ENCODE results near the gene OLFML1. TPM values are rescaled to one million over a fixed set of nuclear protein-coding genes. Genes with fewer than 3 reads are reported as not detected.
A peak's percentile ranks its signal among the peaks of the same experiment; 100 is the strongest.

OLFML1 gene
- total and polyA plus RNA-seq, 4 experiments from 2014 or later = not detected

DNA sequence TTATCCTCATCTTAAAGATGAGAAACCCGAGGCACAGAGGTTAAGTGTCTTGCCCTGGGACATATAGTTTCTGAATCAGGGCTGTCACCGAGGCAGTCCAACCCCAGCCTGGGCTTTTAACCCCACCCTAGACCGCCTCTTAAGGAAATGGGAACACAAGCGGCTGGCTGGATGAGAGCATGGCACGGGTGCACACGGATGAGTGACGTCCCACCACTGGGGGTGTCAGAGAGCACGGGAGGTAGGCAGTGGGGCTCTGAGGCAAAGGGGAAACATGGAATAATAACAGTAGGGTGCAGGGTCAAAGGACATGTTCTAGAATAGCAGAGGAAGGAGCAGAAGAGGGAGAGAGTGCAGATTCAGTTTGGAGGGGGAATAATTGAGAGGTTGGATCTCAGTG, 50.8 kb downstream of the OLFML1 start:
- peaks cover 0 to 5% of the 10 kb centered on the region in 2 donors for H3K27me3 Mint-ChIP-seq
- peak overlapping the region in 3 of 7 donors; percentile 0 to 8 (median 6) for H3K27ac Mint-ChIP-seq
- Histone ChIP-seq H3K4me3 (ENCODE audit: low read length in 2 of 2) (no peak overlapping the region), H3K4me1 (ENCODE audit: insufficient read depth, low read length) (peaks cover 34% of the 10 kb centered on the region), H3K9me3 (ENCODE audit: control insufficient read depth in 1 of 2, low read length in 2 of 2) (no peaks in the 10 kb centered on the region), H3K36me3 (ENCODE audit: insufficient read depth, low read length) (no peaks in the 10 kb centered on the region), H3K27ac (ENCODE audit: low read depth, low read length) (no peak overlapping the region), H3K27me3 (ENCODE audit: insufficient read depth, low read length) (no peaks in the 10 kb centered on the region)
- DNase-seq = no peak
- no peaks in the 10 kb centered on the region for H3K9me3 Mint-ChIP-seq
- H3K36me3 Mint-ChIP-seq = no peaks in the 10 kb centered on the region
- peak overlapping the region in 4 of 8 donors; percentile 2 to 34 (median 12) for H3K4me3 Mint-ChIP-seq
- peaks cover 19 to 87% (median 62%) of the 10 kb centered on the region in 4 donors for H3K4me1 Mint-ChIP-seq
- intact Hi-C loops (cut with micrococcal nuclease) = no loop called here
- ChIA-PET POLR2A (ENCODE audit: partially characterized antibody) (no interaction called here), CTCF (ENCODE audit: partially characterized antibody) (no interaction called here)

DNA sequence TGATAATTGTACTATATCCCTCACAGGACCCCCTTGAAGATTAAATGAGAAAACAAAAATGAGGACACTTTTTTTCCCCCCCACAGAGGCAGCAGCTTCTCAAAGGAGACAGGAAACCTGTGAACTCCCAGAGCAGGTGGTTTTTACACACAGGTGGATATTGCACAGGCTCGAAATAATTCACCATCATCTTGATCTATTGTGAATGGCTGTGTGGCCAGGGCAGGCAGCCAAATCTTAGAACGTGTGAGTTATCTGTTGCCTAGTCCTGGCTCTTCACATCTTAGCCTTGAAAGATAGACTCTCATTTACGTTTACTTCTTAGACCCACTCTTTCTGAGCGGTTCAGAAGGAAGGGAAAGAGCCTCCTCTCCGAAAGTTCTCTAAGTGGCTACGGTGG, 52.0 kb downstream of the OLFML1 start:
- Mint-ChIP-seq H3K4me3 (peak overlapping the region in 2 of 8 donors; percentile 4 to 74), H3K27me3 (peaks cover 0 to 5% of the 10 kb centered on the region in 2 donors), H3K27ac (peak overlapping the region in 4 of 7 donors; percentile 25 to 70 (median 34)), H3K4me1 (peaks cover 19 to 84% (median 57%) of the 10 kb centered on the region in 4 donors), H3K9me3 (no peaks in the 10 kb centered on the region), H3K36me3 (peaks cover 0 to 5% of the 10 kb centered on the region in 2 donors)
- Histone ChIP-seq H3K27me3 (ENCODE audit: insufficient read depth, low read length) (no peaks in the 10 kb centered on the region), H3K36me3 (ENCODE audit: insufficient read depth, low read length) (no peaks in the 10 kb centered on the region), H3K4me1 (ENCODE audit: insufficient read depth, low read length) (peaks cover 30% of the 10 kb centered on the region), H3K4me3 (ENCODE audit: low read length in 2 of 2) (no peak overlapping the region), H3K27ac (ENCODE audit: low read depth, low read length) (no peak overlapping the region), H3K9me3 (ENCODE audit: control insufficient read depth in 1 of 2, low read length in 2 of 2) (no peaks in the 10 kb centered on the region)
- POLR2A ChIA-PET (ENCODE audit: partially characterized antibody) = no interaction called here
- intact Hi-C loops (cut with micrococcal nuclease) = no loop called here
- DNase-seq = no peak
- CTCF ChIA-PET (ENCODE audit: partially characterized antibody) = interaction anchor here (0.7 to 3.5 kb wide), 6 partner anchors 10 to 34 kb away, joined by 3 to 22 read pairs (median 5); partner anchors contain the start of gene PPFIBP2

DNA sequence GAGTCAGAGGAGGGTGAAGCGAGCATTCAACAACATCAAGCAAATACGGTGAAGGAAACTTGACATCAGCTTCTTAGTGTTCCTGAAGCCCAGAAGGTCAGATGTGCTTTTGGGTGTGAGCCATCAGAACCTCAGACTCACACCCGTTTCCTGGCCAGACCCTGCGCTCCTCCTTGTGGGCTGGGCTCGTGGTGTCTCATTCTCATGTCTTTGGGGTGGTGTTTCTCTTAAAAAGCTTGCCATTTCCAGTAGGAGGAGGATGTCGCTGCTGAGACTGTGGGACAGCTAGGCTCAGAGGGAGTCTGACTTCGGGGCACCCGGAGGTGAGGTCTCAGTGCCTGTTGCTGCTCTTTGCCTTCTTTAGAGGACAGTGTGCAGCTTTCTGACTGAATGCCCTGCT, 52.7 kb downstream of the OLFML1 start:
- no peaks in the 10 kb centered on the region for H3K9me3 Mint-ChIP-seq

DNA sequence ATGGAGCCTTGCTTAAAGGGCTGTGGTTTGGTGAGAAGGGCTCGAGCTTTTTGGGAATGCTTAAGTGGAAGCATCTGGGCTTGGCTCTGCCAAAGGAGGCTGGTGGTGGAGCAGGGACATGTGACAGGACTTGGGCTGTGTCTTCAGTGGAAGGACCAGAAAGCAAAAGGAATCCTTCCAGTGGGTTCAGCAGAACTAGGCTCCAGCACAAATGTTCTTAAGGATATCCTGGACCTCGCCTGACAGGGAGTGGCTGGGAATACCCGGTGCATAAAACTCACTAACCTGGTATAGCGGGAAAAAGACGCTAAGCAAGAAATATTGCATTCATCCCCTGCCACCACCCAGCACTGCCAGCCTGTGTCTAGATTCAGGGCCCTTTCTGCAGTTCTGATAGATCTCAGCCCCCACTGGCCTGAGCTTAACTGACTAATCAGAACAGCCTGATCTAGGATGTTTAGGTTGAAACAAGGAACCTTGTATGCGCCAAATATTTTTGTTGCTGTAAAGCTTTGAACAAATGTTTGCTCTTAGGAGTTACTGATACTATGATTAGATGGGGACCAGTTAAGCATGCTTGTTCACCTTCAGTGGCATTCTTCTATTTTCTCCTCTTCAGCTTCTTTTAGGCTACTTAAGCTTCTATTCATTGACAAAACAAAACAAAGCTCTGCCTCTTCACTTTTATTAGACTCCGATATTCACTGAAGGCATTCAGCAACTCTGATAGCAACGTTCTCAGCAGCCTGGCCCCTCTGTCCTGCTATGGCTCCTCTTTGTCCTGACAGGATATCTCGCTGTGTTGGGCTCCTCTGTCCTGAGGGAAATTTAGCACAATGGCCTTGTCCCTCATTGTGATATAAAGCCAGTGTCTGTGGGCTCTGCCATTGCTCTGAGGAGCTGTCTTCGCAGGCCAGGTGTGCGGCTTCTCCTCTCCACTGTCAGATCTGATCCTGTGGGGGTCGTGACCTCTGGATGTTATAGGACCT, 53.5 kb downstream of the OLFML1 start:
- DNase-seq = no peak
- no peaks in the 10 kb centered on the region for H3K36me3 ChIP-seq (ENCODE audit: insufficient read depth, low read length)
- Mint-ChIP-seq H3K27ac (peak overlapping the region in 4 of 7 donors; percentile 36 to 89 (median 86)), H3K36me3 (peaks cover 0 to 5% of the 10 kb centered on the region in 2 donors), H3K4me1 (peaks cover 17 to 85% (median 54%) of the 10 kb centered on the region in 4 donors), H3K27me3 (peaks cover 0 to 5% of the 10 kb centered on the region in 2 donors), H3K9me3 (no peaks in the 10 kb centered on the region), H3K4me3 (peak overlapping the region in 7 of 8 donors; percentile 31 to 74 (median 68))
- H3K9me3 ChIP-seq (ENCODE audit: control insufficient read depth in 1 of 2, low read length in 2 of 2) = no peaks in the 10 kb centered on the region
- intact Hi-C loops (cut with micrococcal nuclease) = no loop called here
- H3K4me3 ChIP-seq (ENCODE audit: low read length in 2 of 2) = no peak overlapping the region
- H3K27me3 ChIP-seq (ENCODE audit: insufficient read depth, low read length) = no peaks in the 10 kb centered on the region
- H3K4me1 ChIP-seq (ENCODE audit: insufficient read depth, low read length) = peaks cover 30% of the 10 kb centered on the region
- no peak overlapping the region for H3K27ac ChIP-seq (ENCODE audit: low read depth, low read length)
- CTCF ChIA-PET (ENCODE audit: partially characterized antibody) = interaction anchor here (1.0 to 3.5 kb wide), 9 partner anchors 9 to 128 kb away, joined by 3 to 22 read pairs (median 4); partner anchors contain the start of gene PPFIBP2
- POLR2A ChIA-PET (ENCODE audit: partially characterized antibody) = interaction anchor here (0.7 kb wide), 1 partner anchor 17 kb away, joined by 3 read pairs; no protein-coding TSS in a partner anchor

More for the DNA sequence above, 52.7 kb downstream of the OLFML1 start:
- intact Hi-C loops (cut with micrococcal nuclease) = no loop called here
- H3K4me1 Mint-ChIP-seq = peaks cover 19 to 84% (median 57%) of the 10 kb centered on the region in 4 donors
- POLR2A ChIA-PET (ENCODE audit: partially characterized antibody) = interaction anchor here (0.7 kb wide), 1 partner anchor 17 kb away, joined by 3 read pairs; no protein-coding TSS in a partner anchor
- H3K9me3 ChIP-seq (ENCODE audit: control insufficient read depth in 1 of 2, low read length in 2 of 2) = no peaks in the 10 kb centered on the region
- H3K4me3 Mint-ChIP-seq = peak overlapping the region in 7 of 8 donors; percentile 31 to 74 (median 68)
- no peak overlapping the region for H3K4me3 ChIP-seq (ENCODE audit: low read length in 2 of 2)
- H3K36me3 Mint-ChIP-seq = peaks cover 0 to 5% of the 10 kb centered on the region in 2 donors
- CTCF ChIA-PET (ENCODE audit: partially characterized antibody) = interaction anchor here (0.7 to 3.5 kb wide), 8 partner anchors 8 to 129 kb away, joined by 3 to 22 read pairs (median 4); partner anchors contain the start of gene PPFIBP2
- peaks cover 30% of the 10 kb centered on the region for H3K4me1 ChIP-seq (ENCODE audit: insufficient read depth, low read length)
- H3K27me3 Mint-ChIP-seq = peaks cover 0 to 5% of the 10 kb centered on the region in 2 donors
- H3K27ac ChIP-seq (ENCODE audit: low read depth, low read length) = no peak overlapping the region
- H3K36me3 ChIP-seq (ENCODE audit: insufficient read depth, low read length) = no peaks in the 10 kb centered on the region
- no peaks in the 10 kb centered on the region for H3K27me3 ChIP-seq (ENCODE audit: insufficient read depth, low read length)
- peak in 2 of 5 donors; percentile 11 to 24 for DNase-seq
- H3K27ac Mint-ChIP-seq = peak overlapping the region in 6 of 7 donors; percentile 25 to 89 (median 78)

DNA sequence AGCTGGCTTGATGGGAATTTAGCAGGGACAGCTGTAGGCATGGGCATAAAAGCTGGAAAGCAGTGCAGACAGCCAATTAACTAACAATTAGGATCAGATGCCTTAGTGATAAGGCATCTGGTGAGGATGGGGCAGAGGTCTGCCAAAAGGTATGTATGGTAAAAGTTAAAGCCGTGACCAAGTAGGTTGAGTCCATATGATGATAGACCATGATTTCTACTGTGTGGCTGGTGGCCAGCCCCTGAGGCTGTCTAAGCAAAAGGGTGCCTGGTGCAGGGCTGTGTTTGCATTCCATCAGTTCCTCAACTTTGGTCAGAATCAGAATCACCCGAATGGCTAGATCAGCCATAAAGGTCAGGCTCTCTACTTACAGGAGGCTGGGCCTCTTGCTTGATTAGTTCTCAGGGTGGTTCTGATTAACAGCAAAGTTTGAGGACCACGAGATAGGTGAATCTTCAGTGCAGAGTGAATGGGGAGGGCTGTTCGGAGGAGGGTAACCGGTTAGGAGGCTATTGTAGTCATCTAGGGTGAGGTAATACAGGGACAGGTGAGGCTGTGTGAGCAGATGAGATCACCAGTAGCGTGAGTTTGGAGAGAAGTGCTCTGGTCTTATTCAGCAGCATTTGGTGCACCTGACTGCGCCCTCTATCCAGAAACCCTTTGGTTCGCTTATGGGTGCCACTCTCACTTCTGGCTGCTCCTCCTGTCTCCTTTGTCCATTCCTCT, 55.7 kb downstream of the OLFML1 start:
- H3K36me3 Mint-ChIP-seq = peaks cover 0 to 8% of the 10 kb centered on the region in 2 donors
- H3K4me3 ChIP-seq (ENCODE audit: low read length in 2 of 2) = no peak overlapping the region
- H3K9me3 Mint-ChIP-seq = no peaks in the 10 kb centered on the region
- intact Hi-C loops (cut with micrococcal nuclease) = no loop called here
- H3K4me3 Mint-ChIP-seq = no peak overlapping the region
- no peak overlapping the region for H3K27ac ChIP-seq (ENCODE audit: low read depth, low read length)
- no peak overlapping the region for H3K27ac Mint-ChIP-seq
- H3K4me1 Mint-ChIP-seq = peaks cover 16 to 66% (median 39%) of the 10 kb centered on the region in 4 donors
- H3K27me3 Mint-ChIP-seq = peaks cover 0 to 5% of the 10 kb centered on the region in 2 donors
- POLR2A ChIA-PET (ENCODE audit: partially characterized antibody) = no interaction called here
- CTCF ChIA-PET (ENCODE audit: partially characterized antibody) = no interaction called here
- H3K4me1 ChIP-seq (ENCODE audit: insufficient read depth, low read length) = peaks cover 30% of the 10 kb centered on the region
- H3K27me3 ChIP-seq (ENCODE audit: insufficient read depth, low read length) = no peaks in the 10 kb centered on the region
- H3K36me3 ChIP-seq (ENCODE audit: insufficient read depth, low read length) = no peaks in the 10 kb centered on the region
- no peak for DNase-seq
- no peaks in the 10 kb centered on the region for H3K9me3 ChIP-seq (ENCODE audit: control insufficient read depth in 1 of 2, low read length in 2 of 2)

DNA sequence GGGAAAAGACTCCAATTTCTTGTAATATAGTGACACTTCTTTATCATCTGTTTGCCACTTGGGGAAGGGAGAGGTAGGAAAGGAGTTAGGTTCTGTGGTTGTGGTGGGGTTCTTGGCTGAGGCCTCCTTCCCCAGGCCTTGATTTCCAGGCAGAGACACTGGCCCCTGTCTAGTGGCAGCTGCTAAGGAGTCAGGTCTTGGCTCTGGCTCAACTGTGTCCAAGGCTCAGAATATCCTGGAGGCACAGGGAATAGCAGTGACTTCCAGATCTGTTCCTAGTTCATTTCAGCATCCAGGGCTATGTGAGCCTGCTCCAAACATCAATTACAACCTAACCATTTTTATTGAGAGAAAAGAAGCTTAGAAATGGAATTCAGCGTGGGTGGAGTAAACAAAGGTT, 58.0 kb downstream of the OLFML1 start:
- Histone ChIP-seq H3K9me3 (ENCODE audit: control insufficient read depth in 1 of 2, low read length in 2 of 2) (no peaks in the 10 kb centered on the region), H3K36me3 (ENCODE audit: insufficient read depth, low read length) (no peaks in the 10 kb centered on the region), H3K4me1 (ENCODE audit: insufficient read depth, low read length) (peaks cover 8% of the 10 kb centered on the region), H3K27ac (ENCODE audit: low read depth, low read length) (no peak overlapping the region), H3K4me3 (ENCODE audit: low read length in 2 of 2) (no peak overlapping the region), H3K27me3 (ENCODE audit: insufficient read depth, low read length) (no peaks in the 10 kb centered on the region)
- peak overlapping the region in 1 of 7 donors; percentile 58 for H3K27ac Mint-ChIP-seq
- POLR2A ChIA-PET (ENCODE audit: partially characterized antibody) = no interaction called here
- no peaks in the 10 kb centered on the region for H3K27me3 Mint-ChIP-seq
- H3K4me3 Mint-ChIP-seq = no peak overlapping the region
- CTCF ChIA-PET (ENCODE audit: partially characterized antibody) = no interaction called here
- no peak for DNase-seq
- peaks cover 4 to 52% (median 19%) of the 10 kb centered on the region in 4 donors for H3K4me1 Mint-ChIP-seq
- H3K9me3 Mint-ChIP-seq = no peaks in the 10 kb centered on the region
- peaks cover 0 to 13% of the 10 kb centered on the region in 2 donors for H3K36me3 Mint-ChIP-seq
- intact Hi-C loops (cut with micrococcal nuclease) = no loop called here
